Body of pancreas (tissue), 4 donors: ENCODE data around the gene ACTN1.

Source experiments
- POLR2A ChIP-seq, 3 donors: fragments of 450-650 bp; IDR thresholded peaks; one replicate each; pipeline ENCODE4 v1.6.1; 2016; ENCODE audit warnings: antibody characterized with exemption in 3 of 3, mild to moderate bottlenecking in 2 of 3
- TF ChIP-seq, protein P1 (sequence below), 7 experiments: fragments of 450-650 bp in 4 of 7; fragments of 200-600 bp in 3 of 7; sonication (generic) in 3 of 7; IDR thresholded peaks; one replicate each; pipeline ENCODE4 v1.5.1; 2016 to 2019; ENCODE audit warnings: antibody characterized with exemption in 7 of 7

DNA sequence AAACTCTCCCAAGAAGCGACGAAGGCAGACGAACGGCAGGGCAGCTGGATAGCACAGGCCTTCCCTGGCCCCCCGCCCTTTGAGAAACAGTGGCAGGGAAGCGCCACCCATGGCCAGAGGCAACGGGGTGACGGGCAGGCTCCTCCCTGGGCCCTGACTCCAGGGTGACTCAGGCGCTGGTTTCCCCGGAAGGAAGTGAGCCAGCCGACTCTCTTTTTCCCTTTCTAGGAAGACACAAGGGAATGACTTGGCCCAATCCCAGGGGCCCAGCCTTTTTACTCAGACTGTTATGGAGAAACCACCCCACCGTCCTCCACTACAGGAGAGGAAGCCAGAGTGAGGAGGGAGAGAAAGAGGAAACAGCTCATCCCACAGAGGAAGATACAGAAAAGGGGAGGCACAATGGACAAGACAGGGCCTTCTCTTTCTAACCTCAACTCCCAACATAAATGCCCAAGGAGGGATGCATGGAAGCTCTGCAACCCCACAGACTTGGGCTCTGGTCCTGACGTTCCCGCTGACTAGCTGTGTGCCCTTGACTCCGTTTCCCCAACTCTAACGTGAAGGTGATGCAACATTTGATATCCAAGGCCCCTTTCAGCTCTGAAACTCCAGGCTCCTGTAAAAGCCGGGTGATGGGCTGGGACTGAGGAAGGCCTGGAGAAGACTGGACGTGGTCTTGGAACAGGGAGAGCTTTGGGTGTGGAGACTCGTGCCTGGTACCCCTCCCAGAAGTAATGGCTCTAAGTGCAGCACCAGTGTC lies 27.9 kb downstream of the ACTN1 start:
- TF ChIP-seq POLR2A (IDR thresholded peaks at IDR 0.05) = no peak
- TF ChIP-seq, protein P1, sequence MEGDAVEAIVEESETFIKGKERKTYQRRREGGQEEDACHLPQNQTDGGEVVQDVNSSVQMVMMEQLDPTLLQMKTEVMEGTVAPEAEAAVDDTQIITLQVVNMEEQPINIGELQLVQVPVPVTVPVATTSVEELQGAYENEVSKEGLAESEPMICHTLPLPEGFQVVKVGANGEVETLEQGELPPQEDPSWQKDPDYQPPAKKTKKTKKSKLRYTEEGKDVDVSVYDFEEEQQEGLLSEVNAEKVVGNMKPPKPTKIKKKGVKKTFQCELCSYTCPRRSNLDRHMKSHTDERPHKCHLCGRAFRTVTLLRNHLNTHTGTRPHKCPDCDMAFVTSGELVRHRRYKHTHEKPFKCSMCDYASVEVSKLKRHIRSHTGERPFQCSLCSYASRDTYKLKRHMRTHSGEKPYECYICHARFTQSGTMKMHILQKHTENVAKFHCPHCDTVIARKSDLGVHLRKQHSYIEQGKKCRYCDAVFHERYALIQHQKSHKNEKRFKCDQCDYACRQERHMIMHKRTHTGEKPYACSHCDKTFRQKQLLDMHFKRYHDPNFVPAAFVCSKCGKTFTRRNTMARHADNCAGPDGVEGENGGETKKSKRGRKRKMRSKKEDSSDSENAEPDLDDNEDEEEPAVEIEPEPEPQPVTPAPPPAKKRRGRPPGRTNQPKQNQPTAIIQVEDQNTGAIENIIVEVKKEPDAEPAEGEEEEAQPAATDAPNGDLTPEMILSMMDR (IDR thresholded peaks at IDR 0.05) = no peak
